SHP77 treated with DMSO at 0.1 percent for 48 hours (cell line): ENCODE data around the gene NPAS2.

Experiments
- DNase-seq: peaks from one replicate; lab custom pipeline; 2025; lab: John Stamatoyannopoulos, UW

Gene NPAS2

DNA sequence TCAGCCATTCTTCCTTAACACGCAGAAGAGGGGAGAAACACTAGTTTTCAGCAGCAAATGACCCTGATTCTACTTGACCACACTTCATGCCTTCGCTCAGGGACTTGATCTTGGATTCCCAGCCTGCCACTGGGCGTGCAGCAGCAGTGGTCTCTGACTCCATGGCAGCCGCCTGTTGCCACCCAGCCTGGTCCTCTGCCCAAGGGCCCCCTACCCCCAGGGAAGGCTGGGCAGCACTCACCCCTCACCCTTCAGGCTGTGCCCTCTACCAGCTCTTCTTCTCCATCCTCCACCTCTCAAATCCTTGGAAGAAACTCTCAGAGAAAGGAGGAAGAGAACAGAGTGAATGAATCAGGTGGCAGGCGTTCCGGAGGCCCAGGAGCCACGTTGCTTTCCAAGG, 150.1 kb downstream of the NPAS2 start:
- DNase-seq, result no peak

DNA sequence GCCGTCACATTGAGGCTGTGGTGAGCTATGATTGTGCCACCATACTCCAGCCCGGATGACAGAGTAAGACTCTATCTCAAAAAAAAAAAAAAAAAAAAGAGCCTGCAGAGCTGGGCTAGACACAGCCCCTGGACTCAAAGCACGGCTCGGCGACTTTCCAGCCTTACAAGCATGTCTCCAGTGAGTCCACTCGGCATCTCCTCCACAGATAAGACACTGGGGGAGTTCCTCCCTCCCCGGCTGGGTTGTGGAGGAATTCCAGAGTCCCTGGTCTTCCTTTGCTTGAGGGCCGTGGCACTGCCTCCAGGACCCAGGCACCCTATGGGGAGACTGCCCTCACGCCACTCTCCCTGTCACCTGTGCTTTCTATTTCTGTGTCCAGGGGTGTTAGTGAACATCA, 151.3 kb downstream of the NPAS2 start:
- no peak for DNase-seq

DNA sequence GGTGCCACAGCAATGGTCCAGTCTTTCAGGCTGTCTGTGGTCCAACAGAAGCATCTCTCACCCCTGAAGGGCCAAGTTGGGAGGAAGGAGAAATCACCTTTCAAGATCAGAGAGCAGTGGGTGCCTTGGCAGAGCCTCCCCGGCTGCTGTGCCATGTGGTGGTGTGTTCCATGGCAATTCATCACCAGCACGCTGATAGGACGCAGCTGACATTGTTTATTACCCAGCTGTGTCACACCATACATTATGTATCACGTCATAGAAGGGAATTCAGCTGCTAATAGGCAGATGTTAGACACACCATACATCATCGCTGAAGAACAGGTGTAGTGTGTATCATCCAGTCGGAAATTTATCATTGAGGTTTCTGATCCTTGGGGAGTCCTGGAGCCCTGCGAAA, 152.5 kb downstream of the NPAS2 start:
- no peak for DNase-seq

DNA sequence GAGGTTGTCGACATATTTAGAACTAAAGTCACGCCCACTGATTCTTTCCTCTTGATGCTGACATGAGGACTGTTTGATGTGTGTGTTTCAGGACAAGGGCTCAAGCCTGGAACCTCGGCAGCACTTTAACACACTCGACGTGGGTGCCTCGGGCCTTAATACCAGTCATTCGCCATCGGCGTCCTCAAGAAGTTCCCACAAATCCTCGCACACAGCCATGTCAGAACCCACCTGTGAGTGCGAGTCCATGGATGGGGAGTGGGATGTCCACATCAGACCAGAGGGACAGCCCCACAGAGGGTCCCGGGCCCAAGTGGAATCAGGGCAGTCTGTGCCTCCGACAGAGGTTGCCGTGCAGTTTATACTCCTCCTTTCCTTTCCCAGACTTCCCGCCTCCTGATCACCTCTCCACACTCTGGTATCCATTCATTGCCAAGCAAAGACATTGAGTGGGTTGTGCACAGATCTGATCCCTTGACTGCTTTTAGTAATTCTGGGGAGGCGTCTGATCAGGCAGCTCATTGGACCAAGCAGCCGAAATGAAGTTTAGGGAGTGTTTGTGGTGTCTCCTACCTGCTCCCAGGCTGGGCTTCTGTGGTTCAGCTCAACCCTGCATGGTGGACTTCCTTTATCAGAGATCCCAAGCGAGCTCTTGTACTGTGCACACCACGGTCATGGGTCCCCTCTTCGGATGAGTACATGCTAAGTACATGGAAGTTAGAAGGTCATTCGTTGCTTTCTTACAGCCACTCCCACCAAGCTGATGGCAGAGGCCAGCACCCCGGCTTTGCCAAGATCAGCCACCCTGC, 155.0 kb downstream of the NPAS2 start:
- DNase-seq, result no peak

DNA sequence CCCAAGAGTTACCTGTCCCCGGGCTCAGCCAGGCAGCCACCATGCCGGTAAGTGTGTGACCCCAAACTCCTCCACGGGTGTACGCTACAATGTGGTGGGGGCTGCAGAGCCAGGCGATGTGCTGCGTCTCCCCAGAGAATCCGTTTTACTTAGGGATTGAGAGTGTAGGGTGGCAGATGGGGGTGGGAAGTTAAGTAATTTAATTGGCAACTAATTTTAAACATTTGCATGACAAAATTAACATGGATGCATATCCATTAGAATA, 155.5 kb downstream of the NPAS2 start:
- no peak for DNase-seq

DNA sequence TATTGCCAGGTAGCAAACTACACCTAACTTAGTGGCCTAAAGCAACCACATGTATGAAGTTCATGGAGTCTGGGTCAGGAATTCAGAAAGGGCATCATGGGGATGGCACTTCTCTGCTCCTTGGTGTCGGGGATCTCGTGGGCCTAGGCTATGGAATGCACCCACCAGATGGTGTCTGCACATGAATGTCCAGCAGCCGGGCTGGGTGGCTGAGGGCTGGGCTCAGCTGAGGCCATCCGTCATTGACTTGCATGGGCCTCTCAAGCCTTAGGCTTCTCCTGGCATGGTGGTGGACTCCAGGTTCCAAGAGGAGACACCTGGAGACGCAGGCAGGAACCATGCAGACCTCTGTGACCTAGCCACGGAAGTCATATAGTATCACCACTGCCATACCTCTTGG, 156.1 kb downstream of the NPAS2 start:
- no peak for DNase-seq

DNA sequence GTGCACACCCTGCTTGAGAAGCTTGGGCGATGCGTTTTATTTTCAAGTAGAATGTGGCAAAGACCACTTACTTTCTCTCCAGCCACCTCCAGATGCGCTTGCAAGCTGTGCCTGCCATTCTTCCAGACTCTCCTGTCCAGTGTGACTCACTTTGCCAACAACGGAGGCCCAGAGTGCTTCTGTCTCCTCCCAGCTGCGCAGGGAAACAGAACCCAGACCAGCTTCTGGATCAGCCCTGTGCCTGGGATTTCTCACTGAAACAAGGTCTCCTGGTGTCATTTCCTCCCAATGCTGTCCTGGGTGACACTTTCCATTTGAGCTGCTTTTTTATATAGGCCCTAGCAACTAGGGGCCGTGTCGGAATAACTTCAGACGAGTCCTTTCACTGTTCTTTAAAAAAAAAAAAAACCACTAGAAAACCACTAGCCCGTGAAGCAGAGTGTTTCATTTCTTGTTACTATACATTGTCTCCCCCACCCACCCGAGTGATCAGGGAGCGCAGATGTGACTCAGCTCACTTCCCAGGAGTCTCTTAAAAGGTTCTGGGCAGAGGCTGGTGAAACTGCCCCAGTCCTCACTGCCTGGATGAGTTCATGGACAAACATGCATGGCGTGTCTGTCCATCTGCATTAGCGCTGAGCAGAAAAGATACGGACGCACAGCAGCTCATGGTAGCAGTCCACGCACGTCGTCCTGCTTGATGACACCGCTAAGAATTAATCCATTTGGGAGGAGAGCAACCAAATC, 156.9 kb downstream of the NPAS2 start:
- DNase-seq, result no peak

DNA sequence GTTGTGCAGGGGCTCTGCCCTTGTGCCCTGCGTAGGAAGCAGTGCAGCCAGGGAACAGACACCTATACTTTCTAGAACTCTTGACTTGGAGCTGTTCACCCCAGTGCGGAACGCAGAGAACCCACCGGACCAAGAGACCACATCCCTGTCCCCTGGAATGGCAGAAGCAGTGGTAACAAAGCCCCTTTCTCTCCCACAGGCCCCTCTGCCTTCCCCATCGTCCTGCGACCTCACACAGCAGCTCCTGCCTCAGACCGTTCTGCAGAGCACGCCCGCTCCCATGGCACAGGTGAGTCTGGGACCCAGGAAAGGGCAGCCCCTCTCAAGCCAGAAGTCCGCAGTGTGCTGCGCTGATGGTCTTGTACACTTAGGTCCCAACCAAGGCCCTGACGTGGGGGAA, 157.6 kb downstream of the NPAS2 start:
- DNase-seq, result no peak

DNA sequence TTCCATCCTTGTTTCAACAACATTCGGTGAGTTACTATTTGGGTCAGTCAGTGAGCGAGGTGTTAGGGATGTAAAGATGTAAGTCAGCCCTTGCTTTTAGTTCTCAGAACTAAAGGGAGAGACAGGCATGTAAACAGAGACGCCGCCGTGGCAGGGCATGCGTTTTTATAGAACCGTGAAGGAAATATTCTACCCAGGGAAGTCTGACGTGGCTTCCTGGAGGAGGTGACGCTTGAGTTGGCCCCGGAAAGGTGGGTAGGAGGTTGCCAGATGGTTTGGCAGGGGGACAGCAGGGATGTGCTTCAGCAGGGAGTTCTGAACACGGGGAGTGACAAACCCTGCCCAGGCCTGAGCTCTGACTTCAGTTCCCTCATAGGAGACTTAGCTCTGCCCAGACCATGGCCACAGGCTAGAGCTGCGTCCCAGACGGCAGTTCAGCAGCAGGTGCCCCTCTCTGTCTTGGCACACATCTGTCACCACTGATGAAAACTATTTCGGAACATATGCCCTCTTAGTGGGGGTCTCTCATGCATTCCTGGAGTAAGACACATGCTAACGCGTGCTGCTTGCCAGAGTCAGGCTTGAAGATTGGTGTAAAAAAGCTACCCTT, 158.7 kb downstream of the NPAS2 start:
- no peak for DNase-seq

DNA sequence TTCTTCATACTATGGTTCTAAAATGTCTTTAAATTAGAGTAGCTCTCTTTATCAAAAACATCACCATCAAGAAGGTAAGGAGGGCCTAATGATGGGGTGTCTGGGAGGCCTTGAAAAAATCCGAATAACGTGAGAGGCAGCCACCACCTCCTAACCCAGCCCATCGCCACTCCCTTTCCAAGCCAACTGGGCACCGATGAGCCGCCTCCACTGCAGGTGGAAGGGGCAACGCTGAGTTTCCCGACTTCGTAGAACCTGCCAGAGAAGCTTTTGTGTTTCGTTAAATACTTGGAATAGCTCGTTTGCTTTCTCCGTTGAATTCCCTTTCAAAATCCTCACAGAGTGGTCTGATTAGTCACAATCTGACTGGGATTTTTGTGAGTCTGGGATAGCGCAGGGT, 160.1 kb downstream of the NPAS2 start:
- DNase-seq, result no peak

DNA sequence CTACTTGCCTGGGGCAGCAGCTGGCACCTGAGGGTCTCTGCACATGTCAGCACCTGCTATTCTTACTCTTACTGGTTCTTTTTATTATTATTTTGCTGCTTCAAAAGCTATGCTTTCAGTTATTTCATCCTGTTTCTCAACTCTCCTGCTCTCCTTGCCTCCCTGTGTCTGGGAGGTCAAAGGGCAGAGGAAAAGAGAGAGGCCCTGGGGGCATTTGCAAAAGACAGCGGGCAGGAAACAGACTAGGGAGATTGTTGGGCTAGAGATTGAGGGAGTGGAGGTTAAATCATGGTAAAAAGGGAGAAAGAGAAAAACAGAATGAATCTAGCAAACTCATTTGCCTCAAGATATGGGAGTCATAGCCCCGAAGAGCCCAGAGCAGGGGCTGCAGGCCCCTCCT, 161.1 kb downstream of the NPAS2 start:
- no peak for DNase-seq

DNA sequence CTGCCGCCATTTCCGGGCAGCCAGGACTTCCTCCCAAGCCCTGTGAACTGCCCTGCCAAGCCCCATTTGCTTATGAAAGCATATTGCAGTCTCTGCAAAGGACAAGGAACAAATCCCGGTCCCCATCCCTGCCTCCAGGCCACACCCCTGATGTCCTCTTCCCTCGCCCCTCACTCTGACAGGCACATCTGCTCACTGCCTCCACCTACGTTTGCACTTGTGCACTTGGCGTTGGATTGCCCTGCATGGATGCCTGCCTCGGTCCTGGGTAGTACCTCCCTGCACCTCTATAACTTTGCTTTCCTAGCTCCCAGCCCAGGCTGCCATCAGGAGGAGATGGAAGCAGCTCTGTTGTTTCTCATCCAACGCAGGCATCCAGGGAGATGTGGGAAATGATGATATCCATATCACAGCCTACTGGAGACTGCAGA, 162.5 kb downstream of the NPAS2 start:
- DNase-seq, result no peak

DNA sequence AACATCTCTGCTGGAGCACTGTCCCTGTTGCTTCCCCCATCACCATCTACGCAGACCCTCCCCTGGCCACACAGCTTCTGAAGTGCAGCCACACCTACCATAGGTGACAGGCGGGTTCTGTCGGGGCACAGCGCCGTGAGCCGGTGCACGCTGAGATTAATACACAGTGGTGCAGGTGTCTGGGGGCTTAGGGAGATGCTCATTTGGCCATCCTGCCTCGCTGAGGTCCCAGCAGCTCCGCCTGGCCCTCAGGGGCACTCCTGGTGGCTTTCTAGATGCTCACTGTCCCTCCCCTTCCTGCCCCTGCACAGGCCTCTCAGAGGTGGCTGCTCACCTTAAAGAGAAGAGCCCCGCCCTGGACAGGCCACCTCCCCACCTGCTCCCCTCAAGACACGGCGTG, 163.3 kb downstream of the NPAS2 start:
- no peak for DNase-seq

DNA sequence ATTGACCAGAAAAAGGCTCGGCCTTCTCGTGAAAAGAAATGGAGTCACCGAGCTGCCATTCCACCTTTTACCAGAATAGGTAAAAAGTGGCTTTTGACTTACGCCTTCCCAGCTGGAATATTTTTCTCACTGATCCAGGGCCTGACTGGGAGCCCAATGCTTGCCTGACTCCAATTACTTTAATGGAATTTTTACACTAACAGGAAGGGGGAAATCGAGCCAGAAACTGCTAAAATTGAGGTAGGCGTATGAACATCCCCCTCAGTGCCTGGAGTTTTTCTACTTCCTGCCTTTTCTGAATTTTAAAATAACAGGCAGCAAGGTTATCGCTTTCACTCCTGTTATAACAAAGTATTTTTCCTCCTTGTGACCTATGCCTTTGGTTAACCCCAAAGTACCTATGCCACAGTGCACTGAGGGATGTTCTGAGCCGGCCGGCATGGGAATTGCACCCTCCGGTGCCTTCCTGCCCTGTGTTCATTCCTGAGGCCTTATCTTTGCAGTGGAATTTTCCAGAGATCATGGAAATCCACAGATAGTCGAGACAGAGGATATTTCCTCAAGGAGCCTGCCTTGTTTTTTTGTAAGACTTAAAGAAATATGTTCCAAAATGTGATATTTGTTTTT, 163.9 kb downstream of the NPAS2 start:
- no peak for DNase-seq

DNA sequence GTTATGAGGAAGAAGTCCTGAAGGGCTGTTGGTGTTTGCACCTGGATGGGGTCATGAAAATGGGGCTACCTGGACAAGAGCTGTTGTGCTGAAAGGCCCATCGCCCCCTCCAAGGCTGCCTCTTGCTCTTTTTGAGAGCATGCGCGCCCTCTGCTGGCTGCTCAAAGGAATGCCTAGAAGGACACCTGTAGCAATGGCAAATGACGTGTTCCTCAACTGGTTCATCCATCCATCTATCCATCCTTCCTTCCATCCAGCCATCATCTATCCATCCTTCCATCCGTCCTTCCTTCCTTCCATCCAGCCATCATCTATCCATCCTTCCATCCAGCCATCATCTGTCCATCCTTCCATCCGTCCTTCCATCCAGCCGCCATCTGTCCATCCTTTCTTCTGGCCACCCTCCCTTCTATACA, 165.0 kb downstream of the NPAS2 start:
- DNase-seq, result peak; percentile 10

DNA sequence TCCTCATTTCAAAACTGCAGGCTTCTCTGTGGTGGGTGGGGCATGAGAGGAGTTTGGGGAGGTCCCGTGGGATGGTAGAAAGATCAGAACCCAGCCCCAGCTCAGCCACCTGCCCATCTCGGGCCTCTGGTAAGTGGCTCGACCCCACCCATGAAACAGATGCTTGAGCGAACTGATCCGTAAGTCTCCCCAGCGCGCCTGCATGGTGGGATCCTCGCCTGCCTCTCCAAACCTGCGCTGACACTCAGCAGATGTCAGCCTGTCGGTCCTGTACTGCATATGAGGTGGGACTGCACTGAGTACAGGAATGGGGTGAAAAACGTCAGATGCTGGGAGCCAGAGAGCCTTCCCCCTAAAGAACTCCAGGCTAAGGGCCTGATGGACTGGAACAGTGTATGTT, 166.2 kb downstream of the NPAS2 start:
- no peak for DNase-seq

DNA sequence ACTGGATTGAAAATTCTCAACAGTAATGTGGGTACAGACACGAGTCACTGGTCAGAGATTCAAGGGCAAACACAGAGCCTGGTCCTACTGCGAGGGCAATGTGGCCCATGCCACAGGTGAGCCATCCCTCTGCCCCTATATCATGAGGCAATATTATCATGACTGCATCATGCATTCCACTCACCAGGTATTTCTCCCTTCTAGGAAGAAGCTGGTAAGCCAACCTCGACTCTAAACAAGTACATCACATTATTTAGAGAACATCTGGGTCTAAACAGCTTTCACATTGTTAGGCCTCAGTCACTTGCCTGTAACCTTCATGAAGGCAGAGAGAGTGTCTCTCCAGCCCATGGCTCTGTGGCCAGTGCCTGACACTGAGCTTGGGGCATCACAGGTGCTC, 167.6 kb downstream of the NPAS2 start:
- no peak for DNase-seq

DNA sequence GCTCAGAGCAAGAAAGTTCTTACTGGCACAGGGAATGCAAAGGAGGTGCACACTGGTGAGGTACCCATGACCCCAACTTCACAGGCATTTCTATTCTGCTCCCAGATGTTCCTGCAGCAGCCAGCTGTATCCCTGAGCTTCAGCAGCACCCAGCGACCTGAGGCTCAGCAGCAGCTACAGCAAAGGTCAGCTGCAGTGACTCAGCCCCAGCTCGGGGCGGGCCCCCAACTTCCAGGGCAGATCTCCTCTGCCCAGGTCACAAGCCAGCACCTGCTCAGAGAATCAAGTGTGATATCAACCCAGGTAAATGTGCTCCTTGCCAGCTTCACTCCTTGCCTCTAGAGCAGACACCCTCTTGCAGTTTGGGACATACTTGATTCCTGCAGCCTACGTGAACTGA, 168.0 kb downstream of the NPAS2 start:
- no peak for DNase-seq

DNA sequence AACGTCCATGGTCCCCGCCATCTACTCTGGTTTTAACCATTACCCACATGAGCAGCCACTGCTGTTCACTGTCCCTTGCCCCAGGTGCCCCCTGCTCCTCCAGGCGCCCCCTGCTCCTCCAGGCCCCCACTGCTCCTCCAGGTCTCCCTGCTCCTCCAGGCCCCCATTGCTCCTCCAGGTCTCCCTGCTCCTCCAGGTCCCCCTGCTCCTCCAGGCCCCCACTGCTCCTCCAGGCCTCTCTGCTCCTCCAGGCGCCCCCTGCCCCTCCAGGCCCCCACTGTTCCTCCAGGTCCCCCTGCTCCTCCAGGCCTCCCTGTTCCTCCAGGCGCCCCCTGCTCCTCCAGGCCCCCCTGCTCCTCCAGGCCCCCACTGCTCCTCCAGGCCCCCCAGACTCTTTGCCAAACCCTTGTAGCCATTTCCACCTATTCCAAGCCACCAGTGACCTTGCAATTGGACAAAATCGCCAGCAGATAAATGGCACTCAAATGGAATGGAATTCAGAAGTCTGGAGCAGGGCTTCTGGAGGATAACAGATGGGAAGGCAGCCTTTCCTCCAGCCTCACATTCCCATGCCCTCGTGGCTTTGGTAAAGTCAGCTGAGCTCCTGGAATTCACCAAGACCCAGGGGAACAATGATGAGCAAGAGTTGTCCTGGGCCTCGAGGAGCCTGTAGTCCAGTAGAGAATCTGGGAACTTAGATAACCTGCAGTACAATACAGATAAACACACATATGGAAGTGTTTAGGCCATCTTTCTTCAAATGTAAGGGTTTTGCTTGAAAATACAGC, 168.9 kb downstream of the NPAS2 start:
- no peak for DNase-seq

DNA sequence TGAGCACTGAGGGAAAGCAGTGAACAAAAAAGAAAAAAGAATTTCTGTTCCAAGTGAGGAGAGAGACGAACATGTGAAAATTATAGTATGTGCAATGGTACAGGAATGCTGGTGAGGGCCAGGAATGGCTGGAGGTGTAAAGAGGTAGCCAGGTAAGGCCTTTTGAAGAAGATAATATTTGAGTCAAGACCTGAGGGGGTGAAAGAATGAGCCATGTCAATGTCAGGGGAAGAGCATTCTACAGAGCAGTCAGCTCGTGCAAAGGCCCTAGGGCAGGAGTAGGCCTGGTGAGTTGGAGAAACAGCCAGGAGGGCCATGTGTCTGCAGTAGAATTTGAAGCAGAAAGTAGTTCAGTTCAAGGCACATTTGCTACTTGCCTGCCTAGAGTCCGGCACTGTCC, 169.7 kb downstream of the NPAS2 start:
- DNase-seq, result no peak

DNA sequence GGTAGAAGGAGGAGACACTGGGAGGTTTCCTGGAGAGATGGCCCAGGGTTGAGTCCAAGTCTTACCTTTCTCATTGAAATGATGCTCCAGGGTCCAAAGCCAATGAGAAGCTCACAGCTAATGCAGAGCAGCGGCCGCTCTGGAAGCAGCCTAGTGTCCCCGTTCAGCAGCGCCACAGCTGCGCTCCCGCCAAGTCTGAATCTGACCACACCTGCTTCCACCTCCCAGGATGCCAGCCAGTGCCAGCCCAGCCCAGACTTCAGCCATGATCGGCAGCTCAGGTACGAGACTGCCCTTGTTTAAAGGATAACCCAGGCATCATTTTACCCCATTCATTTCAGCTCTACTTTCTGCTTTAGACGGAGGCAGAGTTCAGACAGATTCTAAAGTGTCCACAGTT, 170.2 kb downstream of the NPAS2 start:
- DNase-seq, result no peak
